ENCODE measurements around the gene RGL1.

Gene RGL1

DNA sequence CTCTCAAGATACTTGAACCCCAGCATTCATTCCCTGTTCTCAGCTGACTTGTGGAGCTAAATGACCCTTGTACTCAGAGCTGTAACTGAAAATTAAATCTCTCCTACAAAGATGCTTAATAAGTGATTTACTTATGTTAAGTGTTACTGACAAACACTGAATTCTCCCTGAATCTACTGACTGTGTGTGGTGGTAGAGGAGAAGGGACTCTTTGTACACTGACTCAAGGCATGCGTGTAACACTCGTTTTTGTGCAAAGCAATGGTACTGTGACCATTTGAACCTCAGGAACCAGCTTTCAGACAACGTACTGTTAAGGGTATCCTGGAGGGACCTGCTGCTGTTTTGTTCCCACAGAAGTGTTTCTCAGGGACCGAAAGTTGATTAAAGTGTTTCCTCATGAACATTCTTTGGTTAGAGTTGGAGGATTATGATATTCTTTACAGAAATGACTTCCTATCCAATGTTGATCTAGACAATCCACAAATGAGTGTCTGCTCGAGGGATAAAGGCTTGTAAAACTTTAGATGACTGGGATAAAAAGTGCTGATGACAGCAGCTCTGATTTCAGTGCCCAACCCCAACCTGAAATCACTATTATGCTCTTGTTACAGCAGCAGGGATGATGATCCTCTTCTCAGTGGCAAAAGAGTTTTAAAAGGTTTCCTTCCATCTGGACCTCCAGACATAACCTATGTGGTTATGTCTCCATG lies 12.8 kb downstream of the RGL1 start:
- no peak overlapping the region for H3K4me3 ChIP-seq (ENCODE audit: low read depth, low read length)
- no peak overlapping the region for H3K27ac ChIP-seq
- no peaks in the 10 kb centered on the region for H3K27me3 ChIP-seq (replicated peaks)
- TF ChIP-seq, protein P1, sequence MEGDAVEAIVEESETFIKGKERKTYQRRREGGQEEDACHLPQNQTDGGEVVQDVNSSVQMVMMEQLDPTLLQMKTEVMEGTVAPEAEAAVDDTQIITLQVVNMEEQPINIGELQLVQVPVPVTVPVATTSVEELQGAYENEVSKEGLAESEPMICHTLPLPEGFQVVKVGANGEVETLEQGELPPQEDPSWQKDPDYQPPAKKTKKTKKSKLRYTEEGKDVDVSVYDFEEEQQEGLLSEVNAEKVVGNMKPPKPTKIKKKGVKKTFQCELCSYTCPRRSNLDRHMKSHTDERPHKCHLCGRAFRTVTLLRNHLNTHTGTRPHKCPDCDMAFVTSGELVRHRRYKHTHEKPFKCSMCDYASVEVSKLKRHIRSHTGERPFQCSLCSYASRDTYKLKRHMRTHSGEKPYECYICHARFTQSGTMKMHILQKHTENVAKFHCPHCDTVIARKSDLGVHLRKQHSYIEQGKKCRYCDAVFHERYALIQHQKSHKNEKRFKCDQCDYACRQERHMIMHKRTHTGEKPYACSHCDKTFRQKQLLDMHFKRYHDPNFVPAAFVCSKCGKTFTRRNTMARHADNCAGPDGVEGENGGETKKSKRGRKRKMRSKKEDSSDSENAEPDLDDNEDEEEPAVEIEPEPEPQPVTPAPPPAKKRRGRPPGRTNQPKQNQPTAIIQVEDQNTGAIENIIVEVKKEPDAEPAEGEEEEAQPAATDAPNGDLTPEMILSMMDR (IDR thresholded peaks at IDR 0.05; ENCODE audit: low read depth, low read length, missing control alignments), result no peak
- no peaks in the 10 kb centered on the region for H3K36me3 ChIP-seq (replicated peaks)
- in situ Hi-C loops (cut with HindIII; ENCODE audit: low pct_ligation_motif_present, low sequenced_read_pairs), result no loop called here
- DNase-seq, result no peak

DNA sequence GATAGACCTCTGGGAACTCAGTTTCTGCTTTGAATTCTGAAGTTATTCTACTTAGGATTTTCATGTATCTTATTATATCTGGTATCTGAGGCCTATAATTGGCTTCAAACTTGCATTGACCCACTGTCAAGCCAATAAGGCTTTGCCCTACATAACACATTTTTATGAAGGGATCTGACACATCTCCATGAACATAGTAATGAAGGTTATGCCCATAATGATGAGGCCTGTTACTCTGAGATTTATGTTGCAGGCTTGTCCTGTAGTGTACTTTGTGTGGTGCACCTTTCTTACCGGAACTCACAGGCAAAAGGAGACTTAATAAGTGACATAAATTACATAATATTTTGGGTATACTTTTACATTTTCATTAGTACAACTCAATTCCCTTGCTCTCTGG lies 14.1 kb downstream of the RGL1 start:
- no peaks in the 10 kb centered on the region for H3K27me3 ChIP-seq (replicated peaks)
- TF ChIP-seq, protein P1 (IDR thresholded peaks at IDR 0.05; ENCODE audit: low read depth, low read length, missing control alignments), result no peak
- H3K36me3 ChIP-seq (replicated peaks), result no peaks in the 10 kb centered on the region
- no peak overlapping the region for H3K4me3 ChIP-seq (ENCODE audit: low read depth, low read length)
- no peak overlapping the region for H3K27ac ChIP-seq
- DNase-seq, result no peak
- in situ Hi-C loops (cut with HindIII; ENCODE audit: low pct_ligation_motif_present, low sequenced_read_pairs), result no loop called here

DNA sequence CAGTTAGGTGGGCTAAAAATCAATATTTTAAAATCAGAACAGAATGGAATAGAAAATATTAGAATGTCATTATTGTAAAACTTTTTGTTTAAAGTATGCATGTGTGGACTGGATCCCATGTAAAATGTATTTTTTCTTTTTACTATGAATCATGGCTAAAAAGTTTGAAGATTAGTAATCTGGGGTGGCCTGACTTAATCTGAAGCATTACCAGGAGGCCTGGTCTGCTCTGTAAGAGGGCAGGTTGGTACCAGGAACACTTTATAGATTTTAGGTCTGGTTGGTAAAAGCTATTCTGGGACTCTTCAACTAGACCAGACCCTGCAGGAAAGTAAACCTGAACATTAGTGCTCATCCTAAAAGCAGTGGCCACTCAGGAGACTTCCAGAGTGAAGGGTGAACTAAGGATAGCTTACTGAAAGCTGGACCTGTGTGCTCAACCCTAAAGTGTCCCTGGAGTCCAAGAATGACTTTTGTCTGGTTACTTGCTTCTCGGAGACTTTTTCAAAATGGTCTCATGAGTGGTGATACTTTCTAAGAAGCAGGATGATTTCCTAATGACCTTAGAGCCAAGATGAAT lies 16.5 kb downstream of the RGL1 start:
- peak overlapping the region; percentile 30 for H3K27ac ChIP-seq

DNA sequence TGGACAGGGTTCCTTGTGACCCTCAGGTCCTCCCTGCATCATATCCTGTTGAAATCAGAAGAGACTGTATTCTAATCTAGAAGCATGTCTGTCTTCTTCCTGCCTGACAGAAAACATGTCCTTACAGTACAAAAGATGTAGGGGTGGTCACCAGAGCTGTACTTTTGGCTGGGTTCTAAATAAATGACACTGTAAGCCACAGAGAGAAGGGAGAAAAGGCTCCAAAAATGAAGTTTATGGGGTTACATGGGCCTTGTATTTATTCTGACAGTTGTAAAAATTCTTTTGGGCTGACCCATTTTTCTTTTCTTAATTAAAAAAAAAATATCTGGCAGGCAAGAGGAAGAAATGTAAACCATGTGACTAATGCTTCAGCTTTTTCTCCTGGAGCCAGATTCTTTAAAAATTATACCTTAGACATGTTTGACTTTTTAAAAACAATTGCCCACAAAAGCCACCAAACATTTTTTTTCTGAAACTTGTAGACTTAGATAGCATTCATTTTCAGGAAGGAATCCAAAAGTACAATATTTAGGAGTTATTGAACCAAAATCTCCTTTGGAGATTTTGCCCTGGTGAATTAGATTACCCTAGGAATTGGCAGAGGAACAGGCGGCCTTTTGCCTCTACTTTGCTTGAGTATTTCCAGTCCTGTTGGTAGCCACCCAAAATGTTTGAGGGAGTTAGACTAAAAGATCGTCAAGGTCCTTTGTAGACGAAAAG lies 17.1 kb downstream of the RGL1 start:
- no peak overlapping the region for H3K4me3 ChIP-seq (ENCODE audit: low read depth, low read length)
- in situ Hi-C loops (cut with HindIII; ENCODE audit: low pct_ligation_motif_present, low sequenced_read_pairs), result no loop called here
- TF ChIP-seq, protein P1 (IDR thresholded peaks at IDR 0.05; ENCODE audit: low read depth, low read length, missing control alignments), result no peak
- H3K27ac ChIP-seq, result peak overlapping the region; percentile 30
- no peaks in the 10 kb centered on the region for H3K36me3 ChIP-seq (replicated peaks)
- no peaks in the 10 kb centered on the region for H3K27me3 ChIP-seq (replicated peaks)
- DNase-seq, result no peak

More for the DNA sequence above, 16.5 kb downstream of the RGL1 start:
- no peaks in the 10 kb centered on the region for H3K36me3 ChIP-seq (replicated peaks)
- in situ Hi-C loops (cut with HindIII; ENCODE audit: low pct_ligation_motif_present, low sequenced_read_pairs), result no loop called here
- no peak overlapping the region for H3K4me3 ChIP-seq (ENCODE audit: low read depth, low read length)
- no peak for DNase-seq
- TF ChIP-seq, protein P1 (IDR thresholded peaks at IDR 0.05; ENCODE audit: low read depth, low read length, missing control alignments), result no peak
- no peaks in the 10 kb centered on the region for H3K27me3 ChIP-seq (replicated peaks)

DNA sequence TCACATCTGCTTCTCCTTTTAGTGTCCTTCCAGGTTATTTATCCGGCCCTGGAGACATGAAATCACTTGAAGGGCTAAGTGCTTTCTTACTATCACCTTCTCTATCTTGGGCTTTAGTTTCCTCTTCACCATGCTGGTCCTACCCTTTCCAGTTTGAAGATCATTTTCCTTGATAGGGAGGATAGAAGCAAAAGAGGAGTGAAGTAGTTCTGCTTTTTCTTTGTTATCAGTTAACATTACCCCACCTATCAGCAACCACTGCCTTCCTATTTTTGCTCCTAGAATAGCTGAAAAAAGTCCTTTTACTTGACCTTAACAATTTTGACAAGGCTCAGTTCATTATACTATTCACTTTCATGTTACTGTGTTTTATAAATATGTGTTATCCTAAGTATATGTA lies 19.4 kb downstream of the RGL1 start:
- in situ Hi-C loops (cut with HindIII; ENCODE audit: low pct_ligation_motif_present, low sequenced_read_pairs), result no loop called here
- Histone ChIP-seq H3K4me3 (ENCODE audit: low read depth, low read length) (no peak overlapping the region), H3K27me3 (replicated peaks) (no peaks in the 10 kb centered on the region), H3K36me3 (replicated peaks) (no peaks in the 10 kb centered on the region), H3K27ac (no peak overlapping the region)
- no peak for DNase-seq
- TF ChIP-seq, protein P1 (IDR thresholded peaks at IDR 0.05; ENCODE audit: low read depth, low read length, missing control alignments), result no peak
